HG02981 (cell line): Measurements from ENCODE around the gene GALR1.

Source experiments
- ATAC-seq: cut with Tn5 transposase; IDR thresholded peaks from one replicate; pipeline ENCODE4 v1.9.1; 2021; ENCODE audit warnings: mild to moderate bottlenecking, moderate library complexity; ENCODE audit not compliant: unreplicated experiment

Gene GALR1

GRCh38 chr18:77320971-77321559 is 71.4 kb downstream of the GALR1 start:
- ATAC-seq, result no peak

- ATAC-seq, result no peak
Observed at GRCh38 chr18:77321823-77322805, 72.5 kb downstream of the GALR1 start.

- no peak for ATAC-seq
Observed at GRCh38 chr18:77323640-77324299, 74.1 kb downstream of the GALR1 start.
